GM12873 (cell line): Measurements from ENCODE around the gene ATXN1L.

Experiments used
- TF ChIP-seq, protein P1 (sequence below): IDR thresholded peaks from 2 replicates; pipeline ENCODE4 v1.5.1; 2012; ENCODE audit warnings: low read depth, mild to moderate bottlenecking, moderate library complexity, low read length, control low read depth; ENCODE audit not compliant: insufficient read depth; ENCODE audit errors: missing control alignments

ATXN1L gene, protein sequence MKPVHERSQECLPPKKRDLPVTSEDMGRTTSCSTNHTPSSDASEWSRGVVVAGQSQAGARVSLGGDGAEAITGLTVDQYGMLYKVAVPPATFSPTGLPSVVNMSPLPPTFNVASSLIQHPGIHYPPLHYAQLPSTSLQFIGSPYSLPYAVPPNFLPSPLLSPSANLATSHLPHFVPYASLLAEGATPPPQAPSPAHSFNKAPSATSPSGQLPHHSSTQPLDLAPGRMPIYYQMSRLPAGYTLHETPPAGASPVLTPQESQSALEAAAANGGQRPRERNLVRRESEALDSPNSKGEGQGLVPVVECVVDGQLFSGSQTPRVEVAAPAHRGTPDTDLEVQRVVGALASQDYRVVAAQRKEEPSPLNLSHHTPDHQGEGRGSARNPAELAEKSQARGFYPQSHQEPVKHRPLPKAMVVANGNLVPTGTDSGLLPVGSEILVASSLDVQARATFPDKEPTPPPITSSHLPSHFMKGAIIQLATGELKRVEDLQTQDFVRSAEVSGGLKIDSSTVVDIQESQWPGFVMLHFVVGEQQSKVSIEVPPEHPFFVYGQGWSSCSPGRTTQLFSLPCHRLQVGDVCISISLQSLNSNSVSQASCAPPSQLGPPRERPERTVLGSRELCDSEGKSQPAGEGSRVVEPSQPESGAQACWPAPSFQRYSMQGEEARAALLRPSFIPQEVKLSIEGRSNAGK

DNA sequence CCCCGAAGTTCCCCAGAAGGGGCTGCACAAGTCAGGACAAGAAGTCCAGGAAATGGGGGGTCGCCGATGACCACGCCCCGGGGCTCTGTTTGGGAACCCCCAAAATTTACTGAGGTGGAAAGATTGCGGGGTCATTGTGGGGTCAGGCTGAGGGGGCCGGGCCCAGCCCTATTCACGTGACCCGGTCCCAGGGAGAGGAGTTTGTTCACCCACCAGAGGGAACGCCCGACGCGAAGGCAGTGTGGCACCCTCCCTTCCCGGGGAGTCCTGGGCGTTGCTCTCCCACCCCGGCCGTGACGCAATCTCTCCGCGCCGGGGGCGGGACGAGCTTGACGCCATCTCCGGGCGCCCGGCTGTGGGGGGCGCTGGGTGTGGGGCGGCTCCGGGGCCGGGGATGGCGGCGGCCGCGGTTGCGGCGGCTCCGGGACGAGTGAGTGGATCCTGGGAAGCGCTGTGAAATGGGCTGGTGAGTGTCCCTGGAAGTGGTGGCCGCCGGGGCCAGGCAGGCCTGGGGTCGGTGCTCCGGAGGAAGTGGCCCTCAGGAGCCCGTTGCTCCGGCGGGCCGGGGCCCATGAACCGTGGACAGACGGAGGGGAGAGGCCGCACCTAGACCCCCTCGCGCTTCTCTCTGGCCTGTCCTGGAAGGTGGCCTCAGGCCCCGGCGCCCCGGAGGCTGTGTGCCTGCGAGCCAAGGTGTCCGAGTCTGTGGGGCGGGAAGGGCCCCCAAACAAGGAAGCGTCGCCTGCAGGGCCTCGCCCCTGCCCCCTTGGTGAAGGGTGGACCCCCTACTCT, at the start of gene ATXN1L:
Gene ATXN1L (plus strand): TSS at position 338 of the 792 bp plus-strand sequence. CDS start 3,765 bp downstream, outside the sequence.
- TF ChIP-seq, protein P1, sequence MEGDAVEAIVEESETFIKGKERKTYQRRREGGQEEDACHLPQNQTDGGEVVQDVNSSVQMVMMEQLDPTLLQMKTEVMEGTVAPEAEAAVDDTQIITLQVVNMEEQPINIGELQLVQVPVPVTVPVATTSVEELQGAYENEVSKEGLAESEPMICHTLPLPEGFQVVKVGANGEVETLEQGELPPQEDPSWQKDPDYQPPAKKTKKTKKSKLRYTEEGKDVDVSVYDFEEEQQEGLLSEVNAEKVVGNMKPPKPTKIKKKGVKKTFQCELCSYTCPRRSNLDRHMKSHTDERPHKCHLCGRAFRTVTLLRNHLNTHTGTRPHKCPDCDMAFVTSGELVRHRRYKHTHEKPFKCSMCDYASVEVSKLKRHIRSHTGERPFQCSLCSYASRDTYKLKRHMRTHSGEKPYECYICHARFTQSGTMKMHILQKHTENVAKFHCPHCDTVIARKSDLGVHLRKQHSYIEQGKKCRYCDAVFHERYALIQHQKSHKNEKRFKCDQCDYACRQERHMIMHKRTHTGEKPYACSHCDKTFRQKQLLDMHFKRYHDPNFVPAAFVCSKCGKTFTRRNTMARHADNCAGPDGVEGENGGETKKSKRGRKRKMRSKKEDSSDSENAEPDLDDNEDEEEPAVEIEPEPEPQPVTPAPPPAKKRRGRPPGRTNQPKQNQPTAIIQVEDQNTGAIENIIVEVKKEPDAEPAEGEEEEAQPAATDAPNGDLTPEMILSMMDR: no peak

GRCh38 chr16:71796501-71797097, 49.2 kb upstream of the ATXN1L start:
- TF ChIP-seq, protein P1: no peak

DNA sequence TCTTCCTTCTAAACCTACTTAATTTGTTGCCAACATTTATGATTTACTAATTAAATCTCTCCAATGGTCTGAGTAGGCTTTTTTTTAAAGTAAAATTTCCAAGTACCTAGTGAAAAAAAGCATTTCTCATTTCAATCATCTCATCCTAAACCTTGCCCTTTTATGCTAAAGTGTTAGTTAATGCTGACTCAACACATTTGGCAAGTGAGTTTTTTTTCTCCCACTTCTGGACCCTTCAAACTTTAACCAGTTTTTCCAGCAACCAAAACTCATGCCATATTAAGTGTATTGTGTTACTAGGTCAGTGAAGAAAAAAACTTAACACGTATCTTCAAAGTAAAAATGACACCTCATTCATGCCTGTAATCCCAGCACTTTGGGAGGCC, 42.5 kb upstream of the ATXN1L start:
- TF ChIP-seq, protein P1: no peak

DNA sequence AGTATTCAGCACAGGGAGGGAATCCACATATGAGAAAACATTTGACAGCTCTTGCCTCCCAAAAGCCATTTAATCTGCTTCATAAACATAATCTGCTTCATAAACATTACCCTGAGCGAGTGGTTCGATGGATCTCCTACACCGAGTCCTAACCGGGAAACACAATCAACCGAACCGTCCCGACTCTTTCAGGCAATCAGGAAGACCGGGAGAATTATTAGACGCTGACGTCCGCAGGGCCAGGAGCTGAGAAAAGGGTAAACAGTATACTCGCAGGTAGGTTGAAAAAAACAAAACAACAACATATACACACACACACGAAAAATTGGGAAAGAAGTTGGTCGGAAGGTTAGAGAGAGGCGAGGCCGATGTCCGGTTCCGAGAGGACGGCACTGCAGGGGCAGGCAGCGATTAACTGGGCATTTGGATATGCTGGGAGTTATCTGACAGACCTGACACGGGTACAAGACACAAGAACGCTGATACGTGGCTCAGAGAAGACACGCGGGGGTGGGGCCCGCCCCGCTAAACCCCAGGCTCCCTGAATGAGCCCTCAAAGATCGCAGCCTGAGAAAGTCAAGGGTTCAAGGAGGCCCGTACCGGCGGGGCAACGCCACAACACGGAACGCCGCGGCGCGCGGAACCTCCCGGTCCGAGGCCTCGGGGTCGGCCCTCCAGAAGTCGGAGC, 37.7 kb upstream of the ATXN1L start:
- TF ChIP-seq, protein P1: no peak

DNA sequence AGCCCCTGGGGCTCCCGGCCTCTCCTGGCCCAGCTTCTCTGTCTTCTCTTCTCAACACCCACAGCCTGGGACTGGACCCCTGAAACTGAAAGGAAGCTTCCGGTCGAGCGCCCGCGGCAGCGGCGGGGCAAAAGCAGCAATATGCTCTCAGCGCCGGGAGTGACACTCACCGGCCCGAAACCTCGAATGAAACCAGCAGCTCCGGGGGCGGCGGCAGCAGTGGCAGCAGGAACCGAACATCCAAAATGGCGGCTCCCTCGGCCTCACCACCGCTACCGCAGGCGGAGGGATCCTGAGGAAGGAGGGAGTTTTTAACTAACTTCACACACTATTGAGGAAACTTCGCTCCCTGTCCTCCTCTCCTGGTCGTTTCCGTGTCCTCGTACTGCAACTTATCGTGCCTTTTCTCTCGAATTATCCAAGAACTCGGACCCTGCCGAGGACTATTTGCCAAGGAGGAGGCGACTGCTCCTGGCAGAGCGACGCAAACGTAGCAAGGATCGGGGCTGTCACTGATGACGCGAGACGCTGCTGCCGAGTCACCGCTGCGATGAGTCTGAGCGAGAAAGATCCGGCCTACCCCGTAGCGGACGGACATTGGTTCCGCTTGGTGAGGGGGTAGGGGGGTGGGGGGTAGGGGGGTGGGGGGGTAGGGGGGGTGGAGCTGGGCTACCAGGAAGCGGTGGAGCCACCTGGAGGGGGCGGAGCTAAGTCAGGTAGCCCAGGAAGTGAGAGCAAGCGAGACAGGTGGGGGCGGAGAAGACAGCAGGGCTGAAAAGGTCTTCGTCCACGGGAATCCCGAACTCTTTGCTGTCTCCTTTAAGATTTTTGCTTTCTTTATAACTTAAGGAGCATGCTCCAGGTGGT, 37.0 kb upstream of the ATXN1L start, which contains the start of gene AP1G1:
Gene AP1G1 (minus strand): TSS at position 242 of the 867 bp plus-strand sequence. CDS start 19,355 bp downstream, outside the sequence.
- TF ChIP-seq, protein P1: no peak

DNA sequence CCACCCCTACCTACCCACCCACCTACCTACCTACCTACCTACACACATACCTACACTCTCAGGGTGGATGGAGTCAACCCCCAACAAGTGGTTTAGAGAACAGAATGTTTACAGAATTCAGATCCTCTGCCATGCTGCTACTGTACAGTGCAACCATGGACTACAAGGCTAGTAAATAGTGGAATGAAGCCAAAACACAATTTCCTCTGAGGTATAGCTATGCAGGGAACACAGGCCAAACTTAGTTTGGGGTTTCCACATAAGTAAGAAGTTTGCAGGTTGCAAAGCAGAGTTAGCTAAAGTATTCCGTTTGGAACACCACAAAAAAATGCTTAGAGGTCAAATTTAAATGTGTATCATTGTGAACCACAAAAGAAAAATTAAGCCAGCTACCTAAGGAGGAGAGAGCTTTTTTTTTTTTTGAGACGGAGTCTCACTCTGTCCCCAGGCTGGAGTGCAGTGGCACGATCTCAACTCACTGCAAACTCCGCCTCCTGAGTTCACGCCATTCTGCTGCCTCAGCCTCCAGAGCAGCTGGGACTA, 34.4 kb upstream of the ATXN1L start:
- TF ChIP-seq, protein P1: no peak
